ENCODE measurements around the gene PAPPA. TPM values are rescaled to one million over a fixed set of nuclear protein-coding genes. Genes with fewer than 3 reads are reported as not detected.

The PAPPA gene
- total RNA-seq, 3 donors from 2014 or later = 0.61 to 2.5 (median 1.9) TPM

DNA sequence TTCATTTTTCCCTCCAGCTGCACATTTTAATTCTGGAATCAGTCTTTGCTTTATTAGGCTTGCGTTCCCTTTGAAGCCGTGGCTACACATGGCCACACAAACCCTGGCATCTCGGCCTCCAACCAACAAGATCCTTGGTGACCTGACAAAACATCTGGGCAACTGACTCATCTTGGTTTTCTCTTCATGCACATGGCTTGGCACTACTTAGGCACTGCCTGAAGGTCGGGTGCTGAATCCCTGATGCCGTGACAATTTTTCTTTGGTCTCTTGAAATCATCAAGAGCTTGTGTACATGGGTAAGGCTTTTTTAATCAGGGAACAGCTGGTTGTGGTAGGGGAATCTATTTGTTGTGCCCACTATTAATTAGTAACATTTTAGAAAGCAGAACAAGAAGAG is 16.0 kb upstream of the PAPPA start:
- Histone ChIP-seq H3K36me3 (ENCODE audit: low read depth) (no peaks in the 10 kb centered on the region), H3K4me1 (ENCODE audit: low read depth) (no peaks in the 10 kb centered on the region), H3K9me3 (no peaks in the 10 kb centered on the region), H3K4me3 (no peak overlapping the region)
- TF ChIP-seq, protein P1, sequence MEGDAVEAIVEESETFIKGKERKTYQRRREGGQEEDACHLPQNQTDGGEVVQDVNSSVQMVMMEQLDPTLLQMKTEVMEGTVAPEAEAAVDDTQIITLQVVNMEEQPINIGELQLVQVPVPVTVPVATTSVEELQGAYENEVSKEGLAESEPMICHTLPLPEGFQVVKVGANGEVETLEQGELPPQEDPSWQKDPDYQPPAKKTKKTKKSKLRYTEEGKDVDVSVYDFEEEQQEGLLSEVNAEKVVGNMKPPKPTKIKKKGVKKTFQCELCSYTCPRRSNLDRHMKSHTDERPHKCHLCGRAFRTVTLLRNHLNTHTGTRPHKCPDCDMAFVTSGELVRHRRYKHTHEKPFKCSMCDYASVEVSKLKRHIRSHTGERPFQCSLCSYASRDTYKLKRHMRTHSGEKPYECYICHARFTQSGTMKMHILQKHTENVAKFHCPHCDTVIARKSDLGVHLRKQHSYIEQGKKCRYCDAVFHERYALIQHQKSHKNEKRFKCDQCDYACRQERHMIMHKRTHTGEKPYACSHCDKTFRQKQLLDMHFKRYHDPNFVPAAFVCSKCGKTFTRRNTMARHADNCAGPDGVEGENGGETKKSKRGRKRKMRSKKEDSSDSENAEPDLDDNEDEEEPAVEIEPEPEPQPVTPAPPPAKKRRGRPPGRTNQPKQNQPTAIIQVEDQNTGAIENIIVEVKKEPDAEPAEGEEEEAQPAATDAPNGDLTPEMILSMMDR (IDR thresholded peaks at IDR 0.05) = no peak
- ATAC-seq (no peak), DNase-seq (no peak)
- intact Hi-C loops (cut with DNase I, micrococcal nuclease) = no loop called here

DNA sequence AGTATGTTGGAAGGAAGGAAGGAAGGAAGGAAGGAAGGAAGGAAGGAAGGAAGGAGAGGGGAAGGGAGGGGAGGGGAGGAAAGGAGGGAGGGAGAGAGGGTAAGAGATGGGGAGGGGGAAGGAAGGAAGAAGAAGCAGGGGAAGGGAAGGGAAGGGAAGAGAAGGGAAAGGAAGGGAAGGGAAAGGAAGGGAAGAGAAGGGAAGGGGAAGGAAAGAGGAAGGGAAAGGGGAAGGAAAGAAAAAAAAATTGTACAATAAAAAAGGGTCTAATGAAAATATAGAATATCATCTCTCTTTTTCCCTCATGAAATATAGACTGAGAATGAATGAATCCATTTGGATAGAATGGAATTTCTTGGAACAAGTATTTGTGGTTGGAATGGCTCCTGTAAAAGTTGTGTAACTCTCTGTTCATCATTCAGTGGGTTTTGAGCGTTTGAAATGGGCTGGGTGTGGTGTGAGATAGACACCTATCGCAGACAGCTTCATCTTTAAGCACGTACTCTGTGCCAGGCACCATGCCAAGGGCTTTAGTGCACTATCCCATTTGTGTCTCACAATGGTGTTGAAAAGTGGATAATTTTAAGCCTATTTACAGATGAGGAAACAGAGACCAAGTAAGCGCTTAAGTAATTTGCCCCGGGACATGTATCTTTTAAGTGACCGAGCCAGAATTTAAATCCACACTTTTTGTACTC is 11.6 kb upstream of the PAPPA start:
- DNase-seq (no peak), ATAC-seq (no peak)
- Histone ChIP-seq H3K4me3 (no peak overlapping the region), H3K4me1 (ENCODE audit: low read depth) (no peaks in the 10 kb centered on the region), H3K9me3 (no peaks in the 10 kb centered on the region), H3K36me3 (ENCODE audit: low read depth) (no peaks in the 10 kb centered on the region)
- intact Hi-C loops (cut with DNase I, micrococcal nuclease) = no loop called here
- TF ChIP-seq, protein P1 (IDR thresholded peaks at IDR 0.05) = no peak

DNA sequence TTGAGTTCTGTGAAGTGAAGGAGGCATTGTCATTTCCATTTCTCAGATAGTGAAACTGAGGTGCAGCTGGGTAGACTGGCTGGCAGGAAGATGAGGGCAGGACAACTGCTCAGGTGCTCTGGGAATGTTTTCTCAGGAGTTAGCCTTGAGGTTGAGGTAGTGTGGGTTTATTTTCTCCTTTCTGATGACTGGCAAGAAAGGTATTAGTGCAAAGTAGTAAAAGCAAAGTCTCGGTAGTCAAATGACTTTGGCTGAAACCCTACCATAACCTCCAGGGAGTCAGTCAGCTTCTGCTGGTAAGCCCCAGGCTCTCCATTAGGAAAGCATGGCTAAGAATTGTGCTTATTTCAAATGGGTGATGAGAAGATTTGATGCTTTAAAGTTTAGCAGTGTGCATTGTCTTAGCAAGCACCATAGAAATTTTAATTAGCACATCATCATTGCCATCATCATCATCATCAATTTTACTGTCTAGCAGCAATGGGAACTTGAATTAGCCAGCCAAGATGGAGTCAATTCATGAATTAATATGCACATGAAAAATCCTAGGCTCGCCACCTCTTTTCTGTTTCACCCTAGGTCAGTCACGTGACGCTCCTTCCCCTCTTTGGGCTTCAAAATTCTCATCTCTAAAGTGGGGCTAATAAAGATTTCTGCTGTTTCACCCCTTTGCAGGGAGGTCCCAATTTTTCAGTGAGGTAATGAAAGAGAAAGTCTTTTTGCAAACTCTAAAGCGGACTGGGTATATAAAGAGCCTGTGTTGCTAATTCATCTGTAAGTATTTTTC is 10.7 kb upstream of the PAPPA start:
- H3K4me1 ChIP-seq (ENCODE audit: low read depth) = no peaks in the 10 kb centered on the region
- intact Hi-C loops (cut with DNase I, micrococcal nuclease) = no loop called here
- no peaks in the 10 kb centered on the region for H3K36me3 ChIP-seq (ENCODE audit: low read depth)
- DNase-seq (no peak), ATAC-seq (no peak)
- TF ChIP-seq, protein P1 (IDR thresholded peaks at IDR 0.05) = no peak
- H3K4me3 ChIP-seq = no peak overlapping the region
- H3K9me3 ChIP-seq = no peaks in the 10 kb centered on the region

DNA sequence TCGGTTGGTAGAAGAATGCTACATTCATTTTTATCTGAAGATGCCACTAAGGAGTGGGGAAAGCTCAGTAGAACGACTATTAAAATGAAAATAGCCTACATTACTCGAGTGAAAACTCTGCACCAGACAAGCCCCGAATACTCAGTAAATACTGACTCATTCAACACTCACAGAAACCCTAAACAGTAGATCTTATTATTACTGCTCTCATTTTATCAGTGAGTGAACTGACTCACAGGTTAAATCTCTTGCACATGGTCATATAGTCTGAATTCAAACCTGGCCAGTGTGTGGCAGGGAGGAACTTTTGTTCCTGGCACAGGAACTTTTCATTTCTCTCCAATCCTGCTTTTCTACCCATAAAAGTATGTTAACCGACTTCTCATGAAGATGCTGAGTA is 9.6 kb upstream of the PAPPA start:
- intact Hi-C loops (cut with DNase I, micrococcal nuclease) = no loop called here
- DNase-seq (no peak), ATAC-seq (no peak)
- no peak overlapping the region for H3K4me3 ChIP-seq
- TF ChIP-seq, protein P1 (IDR thresholded peaks at IDR 0.05) = no peak
- no peaks in the 10 kb centered on the region for H3K36me3 ChIP-seq (ENCODE audit: low read depth)
- no peaks in the 10 kb centered on the region for H3K9me3 ChIP-seq
- no peaks in the 10 kb centered on the region for H3K4me1 ChIP-seq (ENCODE audit: low read depth)

DNA sequence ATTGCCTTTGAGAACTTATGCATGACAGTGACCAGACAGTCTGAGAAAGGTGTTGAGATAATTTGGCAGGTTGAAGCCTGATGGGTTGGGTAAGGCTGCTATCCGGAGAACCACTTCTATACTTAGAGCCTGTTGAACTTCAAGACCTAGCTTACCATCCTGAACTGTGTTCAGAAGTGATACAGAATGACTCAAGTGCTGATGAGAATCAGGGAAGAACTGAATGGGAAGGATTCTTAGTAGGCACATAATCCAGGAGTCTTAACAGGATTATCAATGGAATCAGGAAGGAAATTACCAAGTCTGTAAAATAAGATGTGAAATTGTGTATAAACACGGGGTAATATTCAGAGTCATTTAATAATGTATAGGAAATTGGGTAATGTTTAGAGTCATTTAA is 9.0 kb upstream of the PAPPA start:
- Histone ChIP-seq H3K4me3 (no peak overlapping the region), H3K4me1 (ENCODE audit: low read depth) (no peaks in the 10 kb centered on the region), H3K36me3 (ENCODE audit: low read depth) (no peaks in the 10 kb centered on the region), H3K9me3 (no peaks in the 10 kb centered on the region)
- intact Hi-C loops (cut with DNase I, micrococcal nuclease) = no loop called here
- ATAC-seq = no peak
- DNase-seq = no peak
- TF ChIP-seq, protein P1 (IDR thresholded peaks at IDR 0.05) = no peak
